CD4-positive, alpha-beta T cell (primary cell): ENCODE measurements around the gene RAP1A. TPM values are rescaled to one million over a fixed set of nuclear protein-coding genes. Genes with fewer than 3 reads are reported as not detected.

Experiments used
- ATAC-seq: fragments of 200-7000 bp; cut with Tn5 transposase; one replicate; pipeline ENCODE4 v1.10.0; 2022; ENCODE audit warnings: mild to moderate bottlenecking; ENCODE audit not compliant: poor library complexity
- CTCF ChIA-PET: fragments of 350-600 bp; sonication (Branson Sonifier 250); formaldehyde crosslinking; loops from one replicate; lab custom pipeline; 2021; ENCODE audit warnings: antibody characterized with exemption, inconsistent platforms; lab: Charles Lee
- POLR2A ChIA-PET: fragments of 350-600 bp; sonication (Branson Sonifier 250); formaldehyde crosslinking; loops from one replicate; lab custom pipeline; 2021; ENCODE audit warnings: antibody characterized with exemption, inconsistent platforms; lab: Charles Lee
- DNase-seq, 14 experiments: peaks; one replicate each; pipeline ENCODE4 v3.0.0-alpha.2; 2013 to 2020; ENCODE audit warnings: mixed read lengths in 2 of 14
- H3K27ac ChIP-seq, 2 donors: one replicate each; pipeline versions ENCODE4 v1.5.1 to v1.7.0; 2013; ENCODE audit warnings: low read length in 2 of 2, low read depth in 1 of 2, mild to moderate bottlenecking in 1 of 2
- H3K27me3 ChIP-seq, 2 experiments: 1 replicate in 1 of 2; 2 replicates in 1 of 2; pipeline versions ENCODE4 v1.6.1 to v1.7.0; 2013; ENCODE audit warnings: low read length in 2 of 2, control low read depth in 1 of 2, mild to moderate bottlenecking in 1 of 2, moderate library complexity in 1 of 2; ENCODE audit not compliant: insufficient read depth in 2 of 2, control insufficient read depth in 1 of 2
- H3K36me3 ChIP-seq: one replicate; pipeline ENCODE4 v1.6.1; 2013; ENCODE audit warnings: low read length, control low read depth; ENCODE audit not compliant: insufficient read depth
- H3K4me1 ChIP-seq: one replicate; pipeline ENCODE4 v1.6.1; 2013; ENCODE audit warnings: low read length, control low read depth; ENCODE audit not compliant: insufficient read depth
- H3K4me3 ChIP-seq: one replicate; pipeline ENCODE4 v1.5.1; 2013; ENCODE audit warnings: mild to moderate bottlenecking, low read length, moderate library complexity
- H3K9me3 ChIP-seq, 2 experiments: 1 replicate in 1 of 2; 2 replicates in 1 of 2; pipeline versions ENCODE4 v1.6.1 to v1.7.0; 2013; ENCODE audit warnings: low read length in 2 of 2, mild to moderate bottlenecking in 2 of 2, control low read depth in 1 of 2, moderate library complexity in 1 of 2; ENCODE audit not compliant: control insufficient read depth in 1 of 2, insufficient read depth in 1 of 2
- H3K27ac Mint-ChIP-seq: one replicate; pipeline ENCODE4 v1.8.0; 2020; ENCODE audit warnings: mixed read lengths
- H3K27me3 Mint-ChIP-seq: one replicate; pipeline ENCODE4 v1.8.0; 2021; ENCODE audit warnings: mixed read lengths
- H3K36me3 Mint-ChIP-seq: one replicate; pipeline ENCODE4 v1.8.0; 2021; ENCODE audit warnings: low read depth, mixed read lengths
- H3K4me1 Mint-ChIP-seq: one replicate; pipeline ENCODE4 v1.8.0; 2021; ENCODE audit warnings: low read depth, mixed read lengths
- H3K4me3 Mint-ChIP-seq: one replicate; pipeline ENCODE4 v1.8.0; 2020; ENCODE audit warnings: mild to moderate bottlenecking, mixed read lengths
- H3K9me3 Mint-ChIP-seq: one replicate; pipeline ENCODE4 v1.8.0; 2020; ENCODE audit warnings: mixed read lengths
- intact Hi-C, 2 experiments: fragments of 100-400 bp; cut with DNase I in 1 of 2; cut with micrococcal nuclease in 1 of 2; formaldehyde crosslinking; loops; one replicate each; pipeline versions ENCODE4 v1.15.1 to v1.9.0; 2023 to 2025; cut with DNase I, micrococcal nuclease
- total RNA-seq, 174 experiments: library from RNA in 2 of 174; stranded (reverse) in 2 of 174; gene quantifications; one replicate each; pipeline ENCODE4 v1.2.3 and lab custom pipeline; 2021 to 2026
- TF ChIP-seq, protein P1 (sequence below): fragments of 200-600 bp; IDR thresholded peaks from one replicate; pipeline ENCODE4 v1.8.0; 2022; ENCODE audit warnings: antibody characterized with exemption, mild to moderate bottlenecking

The RAP1A gene
- total RNA-seq, 2 experiments from 2014 or later = 63.8 to 67.1 TPM

DNA sequence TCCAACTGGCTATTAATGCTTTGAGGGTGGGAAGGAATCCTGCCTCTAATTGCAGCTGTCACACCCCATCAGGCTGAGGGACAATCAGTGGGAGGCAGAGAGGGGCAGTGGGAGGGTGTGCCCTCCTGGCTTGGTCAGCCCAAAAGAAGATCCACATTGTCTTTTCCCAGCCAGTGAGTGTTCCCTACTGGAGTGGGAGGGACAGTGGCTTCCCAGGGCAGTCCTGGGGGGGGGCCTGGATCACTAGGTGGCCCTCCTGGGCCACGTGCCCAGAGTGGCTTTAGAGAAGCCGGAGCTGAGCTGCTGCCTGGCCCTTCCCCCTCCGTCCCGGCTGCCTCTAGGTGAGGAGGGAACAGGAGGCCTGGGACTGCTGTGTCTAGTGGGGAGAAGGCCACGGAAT, 105.6 kb downstream of the RAP1A start:
- ChIA-PET POLR2A (no interaction called here), CTCF (no interaction called here)
- Mint-ChIP-seq H3K9me3 (no peaks in the 10 kb centered on the region), H3K4me3 (no peak overlapping the region), H3K4me1 (peaks cover 36% of the 10 kb centered on the region), H3K27ac (no peak overlapping the region), H3K27me3 (no peaks in the 10 kb centered on the region), H3K36me3 (no peaks in the 10 kb centered on the region)
- H3K27me3 ChIP-seq = no peaks in the 10 kb centered on the region
- no peak overlapping the region for H3K27ac ChIP-seq
- DNase-seq (no peak), ATAC-seq (no peak)
- no peak overlapping the region for H3K4me3 ChIP-seq
- no peaks in the 10 kb centered on the region for H3K9me3 ChIP-seq
- H3K36me3 ChIP-seq = no peaks in the 10 kb centered on the region
- H3K4me1 ChIP-seq = peaks cover 21% of the 10 kb centered on the region
- intact Hi-C loops = no loop called here
- TF ChIP-seq, protein P1, sequence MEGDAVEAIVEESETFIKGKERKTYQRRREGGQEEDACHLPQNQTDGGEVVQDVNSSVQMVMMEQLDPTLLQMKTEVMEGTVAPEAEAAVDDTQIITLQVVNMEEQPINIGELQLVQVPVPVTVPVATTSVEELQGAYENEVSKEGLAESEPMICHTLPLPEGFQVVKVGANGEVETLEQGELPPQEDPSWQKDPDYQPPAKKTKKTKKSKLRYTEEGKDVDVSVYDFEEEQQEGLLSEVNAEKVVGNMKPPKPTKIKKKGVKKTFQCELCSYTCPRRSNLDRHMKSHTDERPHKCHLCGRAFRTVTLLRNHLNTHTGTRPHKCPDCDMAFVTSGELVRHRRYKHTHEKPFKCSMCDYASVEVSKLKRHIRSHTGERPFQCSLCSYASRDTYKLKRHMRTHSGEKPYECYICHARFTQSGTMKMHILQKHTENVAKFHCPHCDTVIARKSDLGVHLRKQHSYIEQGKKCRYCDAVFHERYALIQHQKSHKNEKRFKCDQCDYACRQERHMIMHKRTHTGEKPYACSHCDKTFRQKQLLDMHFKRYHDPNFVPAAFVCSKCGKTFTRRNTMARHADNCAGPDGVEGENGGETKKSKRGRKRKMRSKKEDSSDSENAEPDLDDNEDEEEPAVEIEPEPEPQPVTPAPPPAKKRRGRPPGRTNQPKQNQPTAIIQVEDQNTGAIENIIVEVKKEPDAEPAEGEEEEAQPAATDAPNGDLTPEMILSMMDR = no peak

DNA sequence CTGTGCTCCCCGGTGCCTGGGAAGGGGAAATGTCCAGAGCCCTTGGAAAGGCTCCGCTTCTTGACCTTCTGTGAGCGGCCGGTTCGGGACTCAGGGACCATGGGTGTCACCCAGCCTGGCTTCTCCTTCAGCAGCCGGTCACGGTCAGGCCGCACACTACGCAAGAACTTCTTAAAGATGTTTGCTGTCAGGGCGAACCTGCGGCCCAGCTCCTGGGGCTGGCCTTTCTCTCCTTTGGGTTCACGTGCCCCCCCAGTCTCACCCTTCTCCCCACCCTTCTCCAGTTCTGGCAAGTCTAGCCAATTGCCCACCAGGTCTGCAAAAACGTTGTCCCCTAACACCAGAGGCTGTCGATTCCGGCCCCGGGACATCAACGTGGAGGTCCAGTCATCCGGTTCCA, 107.5 kb downstream of the RAP1A start:
- Histone ChIP-seq H3K4me3 (no peak overlapping the region), H3K27me3 (no peaks in the 10 kb centered on the region), H3K36me3 (no peaks in the 10 kb centered on the region), H3K9me3 (no peaks in the 10 kb centered on the region), H3K4me1 (peaks cover 21% of the 10 kb centered on the region), H3K27ac (no peak overlapping the region)
- TF ChIP-seq, protein P1 = no peak
- Mint-ChIP-seq H3K4me3 (no peak overlapping the region), H3K27me3 (no peaks in the 10 kb centered on the region), H3K36me3 (no peaks in the 10 kb centered on the region), H3K9me3 (no peaks in the 10 kb centered on the region), H3K27ac (no peak overlapping the region), H3K4me1 (peaks cover 21% of the 10 kb centered on the region)
- no peak for ATAC-seq
- intact Hi-C loops = no loop called here
- POLR2A ChIA-PET = no interaction called here
- no peak for DNase-seq
- CTCF ChIA-PET = no interaction called here

DNA sequence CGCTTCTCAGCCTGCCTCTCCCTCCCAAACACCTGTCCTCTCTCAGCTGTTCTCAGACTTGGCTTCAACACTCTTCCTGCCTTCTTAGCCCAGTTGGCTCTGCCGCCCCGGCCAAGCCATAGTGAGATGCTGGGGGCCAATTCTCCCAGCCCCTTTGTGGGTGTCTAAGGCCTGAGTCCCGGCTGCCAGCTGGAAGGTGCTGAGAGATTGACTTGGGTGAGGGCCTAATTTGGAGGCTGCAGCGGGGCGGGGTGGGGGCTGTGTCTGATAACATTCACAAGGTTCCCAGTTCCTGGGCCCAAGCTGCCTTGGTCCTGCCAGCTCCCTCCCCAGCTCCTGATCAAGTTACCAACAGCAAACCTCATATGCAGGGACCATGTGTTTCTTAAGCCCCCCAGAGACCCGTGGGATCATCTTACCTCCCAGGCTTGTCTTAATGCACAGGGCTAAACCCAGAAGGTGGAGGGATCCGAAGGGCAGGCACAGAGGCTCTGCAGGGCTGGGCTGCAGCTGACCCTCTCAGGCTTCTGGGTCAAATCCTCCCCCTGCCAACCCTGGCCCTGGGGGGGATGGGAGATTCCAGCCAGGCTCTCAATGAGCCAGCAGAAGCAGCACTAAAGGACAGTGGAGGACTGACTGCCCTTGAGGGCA, 109.8 kb downstream of the RAP1A start:
- no peaks in the 10 kb centered on the region for H3K9me3 ChIP-seq
- no peaks in the 10 kb centered on the region for H3K27me3 ChIP-seq
- Mint-ChIP-seq H3K4me1 (peaks cover 2% of the 10 kb centered on the region), H3K27me3 (no peaks in the 10 kb centered on the region), H3K9me3 (no peaks in the 10 kb centered on the region), H3K4me3 (no peak overlapping the region), H3K36me3 (no peaks in the 10 kb centered on the region), H3K27ac (no peak overlapping the region)
- peaks cover 11% of the 10 kb centered on the region for H3K4me1 ChIP-seq
- TF ChIP-seq, protein P1 = no peak
- DNase-seq (no peak), ATAC-seq (no peak)
- no peak overlapping the region for H3K27ac ChIP-seq
- POLR2A ChIA-PET = interaction anchor here (1.1 kb wide), 1 partner anchor 84 kb away, joined by 3 read pairs; no protein-coding TSS in a partner anchor
- intact Hi-C loops = no loop called here
- H3K36me3 ChIP-seq = no peaks in the 10 kb centered on the region
- CTCF ChIA-PET = interaction anchor here (1.8 kb wide), 1 partner anchor 40 kb away, joined by 6 read pairs; no protein-coding TSS in a partner anchor
- no peak overlapping the region for H3K4me3 ChIP-seq
